GM19463 (cell line): ENCODE measurements around the gene SPEM1.
"Not testable (repeated sequence)": the region's sequence is repeated elsewhere in the genome, so short reads cannot be mapped to it uniquely, and the experiment has no call there.

Experiments
- ATAC-seq: cut with Tn5 transposase; IDR thresholded peaks from one replicate; pipeline ENCODE4 v1.9.1; 2021; ENCODE audit warnings: mild to moderate bottlenecking, moderate library complexity; ENCODE audit not compliant: unreplicated experiment

SPEM1 gene

GRCh38 chr17:7467498-7467897, 47.4 kb downstream of the SPEM1 start:
- no peak for ATAC-seq

- ATAC-seq: no peak
Observed at GRCh38 chr17:7468290-7468689, 48.2 kb downstream of the SPEM1 start.

GRCh38 chr17:7468804-7469389, 48.8 kb downstream of the SPEM1 start:
- ATAC-seq: no peak

GRCh38 chr17:7469843-7470242, 49.7 kb downstream of the SPEM1 start:
- not testable (repeated sequence) for ATAC-seq

- ATAC-seq: not testable (repeated sequence)
Observed at GRCh38 chr17:7470457-7470973, 50.4 kb downstream of the SPEM1 start.
